ENCODE results near the gene POLR2C.

DNA sequence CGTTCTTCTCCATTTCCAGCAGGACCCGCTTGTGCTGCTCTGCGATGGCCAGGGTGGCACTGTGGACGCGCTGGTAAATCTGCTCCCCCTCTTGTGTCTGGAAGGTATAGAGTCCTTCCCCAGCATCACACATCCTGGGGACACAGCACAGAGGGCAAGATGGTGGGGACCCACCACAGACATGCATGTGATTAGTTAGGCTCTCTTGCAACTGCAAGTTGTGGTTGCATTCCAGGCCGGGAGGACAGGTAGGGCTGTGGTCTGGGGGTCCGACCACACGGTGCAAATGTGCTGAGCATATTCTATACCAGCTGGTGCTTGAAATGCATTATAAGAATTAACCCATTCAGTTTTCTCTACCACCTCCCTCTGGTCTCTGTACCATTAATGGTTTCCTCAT is 11.4 kb downstream of the POLR2C start:
- TF ChIP-seq, protein P1, sequence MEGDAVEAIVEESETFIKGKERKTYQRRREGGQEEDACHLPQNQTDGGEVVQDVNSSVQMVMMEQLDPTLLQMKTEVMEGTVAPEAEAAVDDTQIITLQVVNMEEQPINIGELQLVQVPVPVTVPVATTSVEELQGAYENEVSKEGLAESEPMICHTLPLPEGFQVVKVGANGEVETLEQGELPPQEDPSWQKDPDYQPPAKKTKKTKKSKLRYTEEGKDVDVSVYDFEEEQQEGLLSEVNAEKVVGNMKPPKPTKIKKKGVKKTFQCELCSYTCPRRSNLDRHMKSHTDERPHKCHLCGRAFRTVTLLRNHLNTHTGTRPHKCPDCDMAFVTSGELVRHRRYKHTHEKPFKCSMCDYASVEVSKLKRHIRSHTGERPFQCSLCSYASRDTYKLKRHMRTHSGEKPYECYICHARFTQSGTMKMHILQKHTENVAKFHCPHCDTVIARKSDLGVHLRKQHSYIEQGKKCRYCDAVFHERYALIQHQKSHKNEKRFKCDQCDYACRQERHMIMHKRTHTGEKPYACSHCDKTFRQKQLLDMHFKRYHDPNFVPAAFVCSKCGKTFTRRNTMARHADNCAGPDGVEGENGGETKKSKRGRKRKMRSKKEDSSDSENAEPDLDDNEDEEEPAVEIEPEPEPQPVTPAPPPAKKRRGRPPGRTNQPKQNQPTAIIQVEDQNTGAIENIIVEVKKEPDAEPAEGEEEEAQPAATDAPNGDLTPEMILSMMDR (conservative IDR thresholded peaks at IDR 0.05; ENCODE audit: low read depth in 2 of 2) = no peak
- TF ChIP-seq, protein P2, sequence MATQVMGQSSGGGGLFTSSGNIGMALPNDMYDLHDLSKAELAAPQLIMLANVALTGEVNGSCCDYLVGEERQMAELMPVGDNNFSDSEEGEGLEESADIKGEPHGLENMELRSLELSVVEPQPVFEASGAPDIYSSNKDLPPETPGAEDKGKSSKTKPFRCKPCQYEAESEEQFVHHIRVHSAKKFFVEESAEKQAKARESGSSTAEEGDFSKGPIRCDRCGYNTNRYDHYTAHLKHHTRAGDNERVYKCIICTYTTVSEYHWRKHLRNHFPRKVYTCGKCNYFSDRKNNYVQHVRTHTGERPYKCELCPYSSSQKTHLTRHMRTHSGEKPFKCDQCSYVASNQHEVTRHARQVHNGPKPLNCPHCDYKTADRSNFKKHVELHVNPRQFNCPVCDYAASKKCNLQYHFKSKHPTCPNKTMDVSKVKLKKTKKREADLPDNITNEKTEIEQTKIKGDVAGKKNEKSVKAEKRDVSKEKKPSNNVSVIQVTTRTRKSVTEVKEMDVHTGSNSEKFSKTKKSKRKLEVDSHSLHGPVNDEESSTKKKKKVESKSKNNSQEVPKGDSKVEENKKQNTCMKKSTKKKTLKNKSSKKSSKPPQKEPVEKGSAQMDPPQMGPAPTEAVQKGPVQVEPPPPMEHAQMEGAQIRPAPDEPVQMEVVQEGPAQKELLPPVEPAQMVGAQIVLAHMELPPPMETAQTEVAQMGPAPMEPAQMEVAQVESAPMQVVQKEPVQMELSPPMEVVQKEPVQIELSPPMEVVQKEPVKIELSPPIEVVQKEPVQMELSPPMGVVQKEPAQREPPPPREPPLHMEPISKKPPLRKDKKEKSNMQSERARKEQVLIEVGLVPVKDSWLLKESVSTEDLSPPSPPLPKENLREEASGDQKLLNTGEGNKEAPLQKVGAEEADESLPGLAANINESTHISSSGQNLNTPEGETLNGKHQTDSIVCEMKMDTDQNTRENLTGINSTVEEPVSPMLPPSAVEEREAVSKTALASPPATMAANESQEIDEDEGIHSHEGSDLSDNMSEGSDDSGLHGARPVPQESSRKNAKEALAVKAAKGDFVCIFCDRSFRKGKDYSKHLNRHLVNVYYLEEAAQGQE (IDR thresholded peaks at IDR 0.05; ENCODE audit: unreplicated experiment) = no peak
- TF ChIP-seq POLR2AphosphoS5 (IDR thresholded peaks at IDR 0.05; ENCODE audit: low read depth) (no peak), EZH2 (IDR thresholded peaks at IDR 0.05; ENCODE audit: low read depth, unreplicated experiment) (no peak), ZNF114 (CRISPR knock-in tag; IDR thresholded peaks at IDR 0.05) (no peak), EZH2phosphoT487 (IDR thresholded peaks at IDR 0.05; ENCODE audit: unreplicated experiment) (no peak), CREB1 (CRISPR knock-in tag; IDR thresholded peaks at IDR 0.05; ENCODE audit: low read depth) (no peak), JUNB (IDR thresholded peaks at IDR 0.05; ENCODE audit: unreplicated experiment) (no peak), STAT1 (IDR thresholded peaks at IDR 0.05; ENCODE audit: unreplicated experiment) (no peak)
- TF ChIP-seq, protein P3, sequence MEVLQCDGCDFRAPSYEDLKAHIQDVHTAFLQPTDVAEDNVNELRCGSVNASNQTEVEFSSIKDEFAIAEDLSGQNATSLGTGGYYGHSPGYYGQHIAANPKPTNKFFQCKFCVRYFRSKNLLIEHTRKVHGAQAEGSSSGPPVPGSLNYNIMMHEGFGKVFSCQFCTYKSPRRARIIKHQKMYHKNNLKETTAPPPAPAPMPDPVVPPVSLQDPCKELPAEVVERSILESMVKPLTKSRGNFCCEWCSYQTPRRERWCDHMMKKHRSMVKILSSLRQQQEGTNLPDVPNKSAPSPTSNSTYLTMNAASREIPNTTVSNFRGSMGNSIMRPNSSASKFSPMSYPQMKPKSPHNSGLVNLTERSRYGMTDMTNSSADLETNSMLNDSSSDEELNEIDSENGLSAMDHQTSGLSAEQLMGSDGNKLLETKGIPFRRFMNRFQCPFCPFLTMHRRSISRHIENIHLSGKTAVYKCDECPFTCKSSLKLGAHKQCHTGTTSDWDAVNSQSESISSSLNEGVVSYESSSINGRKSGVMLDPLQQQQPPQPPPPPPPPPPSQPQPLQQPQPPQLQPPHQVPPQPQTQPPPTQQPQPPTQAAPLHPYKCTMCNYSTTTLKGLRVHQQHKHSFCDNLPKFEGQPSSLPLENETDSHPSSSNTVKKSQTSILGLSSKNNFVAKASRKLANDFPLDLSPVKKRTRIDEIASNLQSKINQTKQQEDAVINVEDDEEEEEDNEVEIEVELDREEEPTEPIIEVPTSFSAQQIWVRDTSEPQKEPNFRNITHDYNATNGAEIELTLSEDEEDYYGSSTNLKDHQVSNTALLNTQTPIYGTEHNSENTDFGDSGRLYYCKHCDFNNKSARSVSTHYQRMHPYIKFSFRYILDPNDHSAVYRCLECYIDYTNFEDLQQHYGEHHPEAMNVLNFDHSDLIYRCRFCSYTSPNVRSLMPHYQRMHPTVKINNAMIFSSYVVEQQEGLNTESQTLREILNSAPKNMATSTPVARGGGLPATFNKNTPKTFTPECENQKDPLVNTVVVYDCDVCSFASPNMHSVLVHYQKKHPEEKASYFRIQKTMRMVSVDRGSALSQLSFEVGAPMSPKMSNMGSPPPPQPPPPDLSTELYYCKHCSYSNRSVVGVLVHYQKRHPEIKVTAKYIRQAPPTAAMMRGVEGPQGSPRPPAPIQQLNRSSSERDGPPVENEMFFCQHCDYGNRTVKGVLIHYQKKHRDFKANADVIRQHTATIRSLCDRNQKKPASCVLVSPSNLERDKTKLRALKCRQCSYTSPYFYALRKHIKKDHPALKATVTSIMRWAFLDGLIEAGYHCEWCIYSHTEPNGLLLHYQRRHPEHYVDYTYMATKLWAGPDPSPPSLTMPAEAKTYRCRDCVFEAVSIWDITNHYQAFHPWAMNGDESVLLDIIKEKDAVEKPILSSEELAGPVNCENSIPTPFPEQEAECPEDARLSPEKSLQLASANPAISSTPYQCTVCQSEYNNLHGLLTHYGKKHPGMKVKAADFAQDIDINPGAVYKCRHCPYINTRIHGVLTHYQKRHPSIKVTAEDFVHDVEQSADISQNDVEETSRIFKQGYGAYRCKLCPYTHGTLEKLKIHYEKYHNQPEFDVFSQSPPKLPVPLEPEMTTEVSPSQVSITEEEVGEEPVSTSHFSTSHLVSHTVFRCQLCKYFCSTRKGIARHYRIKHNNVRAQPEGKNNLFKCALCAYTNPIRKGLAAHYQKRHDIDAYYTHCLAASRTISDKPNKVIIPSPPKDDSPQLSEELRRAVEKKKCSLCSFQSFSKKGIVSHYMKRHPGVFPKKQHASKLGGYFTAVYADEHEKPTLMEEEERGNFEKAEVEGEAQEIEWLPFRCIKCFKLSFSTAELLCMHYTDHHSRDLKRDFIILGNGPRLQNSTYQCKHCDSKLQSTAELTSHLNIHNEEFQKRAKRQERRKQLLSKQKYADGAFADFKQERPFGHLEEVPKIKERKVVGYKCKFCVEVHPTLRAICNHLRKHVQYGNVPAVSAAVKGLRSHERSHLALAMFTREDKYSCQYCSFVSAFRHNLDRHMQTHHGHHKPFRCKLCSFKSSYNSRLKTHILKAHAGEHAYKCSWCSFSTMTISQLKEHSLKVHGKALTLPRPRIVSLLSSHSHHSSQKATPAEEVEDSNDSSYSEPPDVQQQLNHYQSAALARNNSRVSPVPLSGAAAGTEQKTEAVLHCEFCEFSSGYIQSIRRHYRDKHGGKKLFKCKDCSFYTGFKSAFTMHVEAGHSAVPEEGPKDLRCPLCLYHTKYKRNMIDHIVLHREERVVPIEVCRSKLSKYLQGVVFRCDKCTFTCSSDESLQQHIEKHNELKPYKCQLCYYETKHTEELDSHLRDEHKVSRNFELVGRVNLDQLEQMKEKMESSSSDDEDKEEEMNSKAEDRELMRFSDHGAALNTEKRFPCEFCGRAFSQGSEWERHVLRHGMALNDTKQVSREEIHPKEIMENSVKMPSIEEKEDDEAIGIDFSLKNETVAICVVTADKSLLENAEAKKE (CRISPR knock-in tag; IDR thresholded peaks at IDR 0.05) = no peak

All from GM23338 (cell line).